Measurements from ENCODE around the gene CXCL17.

The CXCL17 gene

DNA sequence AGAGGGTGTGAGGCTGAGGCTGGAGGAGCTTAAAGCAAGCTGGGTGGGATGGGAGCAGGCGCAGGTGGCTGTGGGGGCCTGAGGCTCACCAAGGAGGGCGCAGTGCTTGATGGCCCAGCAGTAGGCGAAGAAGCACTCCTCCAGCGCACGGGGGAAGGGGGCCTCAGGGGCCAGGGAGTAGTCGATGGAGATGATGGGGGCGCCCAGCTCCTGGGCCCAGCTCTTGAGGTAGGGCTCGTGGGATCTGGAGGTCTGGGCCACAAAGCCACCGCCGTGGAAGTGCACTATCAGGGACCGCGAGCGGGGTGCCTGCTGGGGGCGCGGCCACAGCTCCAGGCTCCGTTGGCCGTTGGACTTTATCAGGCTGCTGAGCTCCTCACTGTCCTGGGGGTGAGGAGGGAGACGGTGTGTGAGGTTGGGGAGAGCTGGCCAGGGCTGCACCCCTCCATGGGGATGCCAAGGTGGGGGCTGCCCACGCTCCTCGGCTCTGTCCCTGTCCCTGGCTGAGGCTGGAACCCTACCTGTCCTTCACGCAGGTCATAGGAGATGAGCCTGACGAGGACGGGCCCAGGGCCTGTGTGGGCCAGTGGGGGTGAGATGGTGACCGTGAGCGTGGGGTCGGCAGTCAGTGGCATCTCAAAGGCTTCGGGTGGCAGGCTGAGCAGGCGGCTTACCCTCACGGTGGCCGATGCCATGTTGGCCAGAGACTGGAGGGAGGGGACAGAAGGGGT lies 35.5 kb downstream of the CXCL17 start:
- DNase-seq (ENCODE audit: extremely low spot score), result no peak
- POLR2A ChIA-PET, result interaction anchor here (0.6 to 1.3 kb wide), 2 partner anchors 16 to 557 kb away, joined by 3 to 4 read pairs; no protein-coding TSS in a partner anchor
- CTCF ChIA-PET, result interaction anchor here (1.2 to 1.7 kb wide), 5 partner anchors 9 to 27 kb away, joined by 3 to 11 read pairs (median 3); no protein-coding TSS in a partner anchor
- TF ChIP-seq, protein P1, sequence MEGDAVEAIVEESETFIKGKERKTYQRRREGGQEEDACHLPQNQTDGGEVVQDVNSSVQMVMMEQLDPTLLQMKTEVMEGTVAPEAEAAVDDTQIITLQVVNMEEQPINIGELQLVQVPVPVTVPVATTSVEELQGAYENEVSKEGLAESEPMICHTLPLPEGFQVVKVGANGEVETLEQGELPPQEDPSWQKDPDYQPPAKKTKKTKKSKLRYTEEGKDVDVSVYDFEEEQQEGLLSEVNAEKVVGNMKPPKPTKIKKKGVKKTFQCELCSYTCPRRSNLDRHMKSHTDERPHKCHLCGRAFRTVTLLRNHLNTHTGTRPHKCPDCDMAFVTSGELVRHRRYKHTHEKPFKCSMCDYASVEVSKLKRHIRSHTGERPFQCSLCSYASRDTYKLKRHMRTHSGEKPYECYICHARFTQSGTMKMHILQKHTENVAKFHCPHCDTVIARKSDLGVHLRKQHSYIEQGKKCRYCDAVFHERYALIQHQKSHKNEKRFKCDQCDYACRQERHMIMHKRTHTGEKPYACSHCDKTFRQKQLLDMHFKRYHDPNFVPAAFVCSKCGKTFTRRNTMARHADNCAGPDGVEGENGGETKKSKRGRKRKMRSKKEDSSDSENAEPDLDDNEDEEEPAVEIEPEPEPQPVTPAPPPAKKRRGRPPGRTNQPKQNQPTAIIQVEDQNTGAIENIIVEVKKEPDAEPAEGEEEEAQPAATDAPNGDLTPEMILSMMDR (IDR thresholded peaks at IDR 0.05; ENCODE audit: control extremely low read depth, extremely low read depth, low read depth, missing control alignments), result no peak

- no peak for DNase-seq (ENCODE audit: extremely low spot score)
- TF ChIP-seq, protein P1 (IDR thresholded peaks at IDR 0.05; ENCODE audit: control extremely low read depth, extremely low read depth, low read depth, missing control alignments), result no peak
- ChIA-PET POLR2A (interaction anchor here (1.3 kb wide), 1 partner anchor 17 kb away, joined by 3 read pairs; no protein-coding TSS in a partner anchor), CTCF (interaction anchor here (1.2 to 1.7 kb wide), 5 partner anchors 8 to 28 kb away, joined by 3 to 11 read pairs (median 3); no protein-coding TSS in a partner anchor)
Measured at GRCh38 chr19:42406111-42406510, 36.6 kb downstream of the CXCL17 start.

DNA sequence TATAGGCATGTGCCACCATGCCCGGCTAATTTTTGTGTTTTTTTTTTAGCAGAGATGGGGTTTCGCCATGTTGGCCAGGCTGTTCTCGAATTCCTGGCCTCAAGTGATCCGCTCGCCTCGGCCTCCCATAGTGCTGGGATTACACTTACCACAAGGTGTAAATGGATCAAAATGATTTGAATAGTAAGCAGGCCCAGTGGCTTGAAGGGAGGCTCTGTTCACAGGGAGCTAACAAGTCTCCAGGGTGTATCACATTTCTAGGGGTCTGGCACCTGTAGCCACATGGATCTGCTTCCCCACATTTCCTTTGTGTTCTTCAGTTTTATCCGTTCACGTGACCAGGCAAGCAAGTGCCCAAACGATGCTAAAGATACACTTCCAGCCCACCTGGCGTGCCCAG lies 39.2 kb downstream of the CXCL17 start:
- no peak for DNase-seq (ENCODE audit: extremely low spot score)
- CTCF ChIA-PET, result interaction anchor here (1.0 to 1.4 kb wide), 3 partner anchors 17 to 35 kb away, joined by 3 to 7 read pairs (median 5); no protein-coding TSS in a partner anchor
- TF ChIP-seq, protein P1 (IDR thresholded peaks at IDR 0.05; ENCODE audit: control extremely low read depth, extremely low read depth, low read depth, missing control alignments), result no peak
- POLR2A ChIA-PET, result no interaction called here

DNA sequence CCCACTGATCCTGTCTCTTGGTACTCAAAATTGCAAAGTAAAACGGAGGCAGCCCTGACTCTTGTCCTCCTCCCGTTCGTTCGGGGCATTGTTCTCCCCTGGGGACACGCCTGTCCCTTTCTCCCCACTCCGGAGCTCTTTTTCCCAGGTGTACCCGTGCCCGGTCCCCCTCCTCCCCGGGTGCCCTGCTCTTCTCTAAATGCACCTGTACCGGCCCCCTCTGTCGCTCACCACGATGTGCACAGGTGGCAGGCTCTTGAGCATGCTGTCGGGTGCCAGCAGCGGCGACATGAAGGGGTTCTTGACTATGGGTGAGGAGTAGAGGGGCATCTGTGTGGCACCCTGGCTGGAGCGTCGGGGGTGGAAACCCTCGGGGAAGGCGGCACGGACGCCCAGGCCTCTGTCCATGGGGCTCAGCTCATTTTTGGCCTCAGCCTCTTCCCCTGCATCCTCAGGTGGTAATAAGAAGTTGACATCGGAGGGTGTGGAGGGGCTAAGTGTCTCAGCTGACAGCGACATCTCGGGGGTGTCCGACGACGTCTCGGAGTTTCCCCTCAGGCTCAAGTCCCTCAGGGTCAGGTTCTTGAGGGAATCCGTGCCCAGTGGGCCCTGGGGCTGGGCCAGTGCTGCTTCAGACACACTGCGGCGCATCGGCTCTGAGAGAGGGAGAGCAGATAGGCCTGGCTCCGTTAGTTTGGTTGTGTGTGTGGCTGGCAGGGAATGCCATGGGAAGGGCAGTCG lies 40.2 kb downstream of the CXCL17 start:
- POLR2A ChIA-PET, result no interaction called here
- CTCF ChIA-PET, result interaction anchor here (2.9 to 3.7 kb wide), 2 partner anchors 10 to 17 kb away, joined by 24 to 29 read pairs; no protein-coding TSS in a partner anchor
- TF ChIP-seq, protein P1 (IDR thresholded peaks at IDR 0.05; ENCODE audit: control extremely low read depth, extremely low read depth, low read depth, missing control alignments), result no peak
- DNase-seq (ENCODE audit: extremely low spot score), result no peak

GRCh38 chr19:42401365-42402303 lies 41.1 kb downstream of the CXCL17 start:
- TF ChIP-seq, protein P1 (IDR thresholded peaks at IDR 0.05; ENCODE audit: control extremely low read depth, extremely low read depth, low read depth, missing control alignments), result peak; percentile 73
- DNase-seq (ENCODE audit: extremely low spot score), result peak; percentile 73
- ChIA-PET POLR2A (no interaction called here), CTCF (interaction anchor here (0.6 to 3.7 kb wide), 14 partner anchors 9 to 267 kb away, joined by 3 to 29 read pairs (median 4); no protein-coding TSS in a partner anchor)

Measured in GM10248 (cell line).